HS-27A (cell line): ENCODE results near the gene MYOCD.

Experiments
- DNase-seq: peaks from one replicate; pipeline ENCODE4 v3.0.0-alpha.2; 2012; ENCODE audit warnings: low read depth, missing footprints

Gene MYOCD

DNA sequence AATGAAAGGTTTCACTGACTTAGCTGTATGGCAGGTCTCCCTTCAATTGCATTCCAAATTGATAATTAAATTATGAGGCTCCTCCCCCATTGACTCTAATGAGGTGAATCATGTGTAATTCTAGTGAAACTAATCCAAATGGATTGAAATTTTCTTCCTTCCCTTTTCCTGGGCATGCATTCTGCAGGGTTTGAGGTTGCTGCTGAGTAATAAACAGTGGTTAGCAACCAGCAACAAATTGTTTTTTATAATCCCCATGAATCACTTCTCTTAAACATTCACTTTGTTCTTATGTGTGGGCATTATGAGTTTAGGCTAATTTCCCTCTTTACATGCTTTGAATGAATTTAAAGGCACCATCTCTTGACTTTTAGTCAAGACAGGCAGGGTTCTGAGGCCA, 43.4 kb downstream of the MYOCD start:
- no peak for DNase-seq

DNA sequence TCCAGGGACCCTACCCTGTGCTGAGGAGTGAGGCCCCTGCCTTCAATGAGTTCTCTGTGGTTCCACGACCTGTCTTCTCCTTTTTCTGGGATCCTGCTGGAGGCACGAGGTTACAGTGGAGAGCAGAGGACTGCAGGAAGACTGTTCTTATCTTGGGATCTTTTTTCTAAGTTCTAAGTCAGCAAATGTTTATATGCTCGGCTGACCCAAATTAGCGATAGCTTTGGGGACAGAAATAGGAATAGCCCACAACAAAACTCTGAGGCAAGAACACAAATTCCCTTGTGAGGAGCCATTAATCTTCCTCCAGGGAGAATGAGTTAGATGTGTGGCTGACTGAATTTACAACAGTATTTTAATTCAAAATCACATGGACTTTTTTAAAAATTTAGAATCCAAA, 46.7 kb downstream of the MYOCD start:
- no peak for DNase-seq

GRCh38 chr17:12712941-12713340, 47.3 kb downstream of the MYOCD start:
- no peak for DNase-seq

DNA sequence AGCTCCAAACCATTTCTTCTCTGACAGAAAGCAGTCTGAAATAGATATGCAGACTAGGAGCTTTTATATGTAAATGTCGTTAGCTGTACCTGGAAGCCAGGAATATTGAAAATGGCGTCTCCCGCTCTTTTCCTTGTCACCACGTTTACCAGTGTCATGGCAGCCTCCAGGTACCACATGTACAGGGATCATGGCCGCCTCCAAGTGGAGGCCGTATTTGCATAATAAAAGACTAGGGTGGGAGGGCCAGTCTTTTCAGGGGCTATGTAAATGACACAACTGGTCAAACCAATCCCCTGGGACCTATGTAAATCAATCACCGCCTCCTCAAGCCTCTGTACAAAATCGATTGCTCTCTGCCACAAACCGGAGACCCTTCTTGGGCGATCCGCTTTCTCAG, 54.3 kb downstream of the MYOCD start:
- DNase-seq: no peak

DNA sequence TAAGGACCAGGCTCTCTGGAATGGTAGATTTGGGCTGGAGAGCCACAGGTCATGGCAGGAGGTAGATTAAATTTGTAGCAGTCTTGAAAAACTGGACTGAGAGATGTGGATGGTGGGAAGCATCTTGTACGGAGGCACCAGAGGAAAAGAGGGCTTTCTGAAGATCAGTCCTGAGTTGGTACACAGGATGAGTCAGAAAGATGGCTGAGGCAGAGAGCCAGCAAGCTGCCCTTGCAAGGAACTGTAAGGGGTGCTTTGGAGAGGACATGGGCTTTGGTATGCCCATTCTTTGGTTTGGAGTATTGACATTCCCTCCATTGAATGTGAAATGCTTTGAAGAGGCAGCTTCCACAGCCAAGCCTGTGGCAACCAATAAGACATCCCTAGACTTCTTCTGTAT, 55.9 kb downstream of the MYOCD start:
- no peak for DNase-seq

- no peak for DNase-seq
Observed at GRCh38 chr17:12722282-12722681, 56.6 kb downstream of the MYOCD start.

- no peak for DNase-seq
Observed at GRCh38 chr17:12726131-12726530, 60.4 kb downstream of the MYOCD start.

DNA sequence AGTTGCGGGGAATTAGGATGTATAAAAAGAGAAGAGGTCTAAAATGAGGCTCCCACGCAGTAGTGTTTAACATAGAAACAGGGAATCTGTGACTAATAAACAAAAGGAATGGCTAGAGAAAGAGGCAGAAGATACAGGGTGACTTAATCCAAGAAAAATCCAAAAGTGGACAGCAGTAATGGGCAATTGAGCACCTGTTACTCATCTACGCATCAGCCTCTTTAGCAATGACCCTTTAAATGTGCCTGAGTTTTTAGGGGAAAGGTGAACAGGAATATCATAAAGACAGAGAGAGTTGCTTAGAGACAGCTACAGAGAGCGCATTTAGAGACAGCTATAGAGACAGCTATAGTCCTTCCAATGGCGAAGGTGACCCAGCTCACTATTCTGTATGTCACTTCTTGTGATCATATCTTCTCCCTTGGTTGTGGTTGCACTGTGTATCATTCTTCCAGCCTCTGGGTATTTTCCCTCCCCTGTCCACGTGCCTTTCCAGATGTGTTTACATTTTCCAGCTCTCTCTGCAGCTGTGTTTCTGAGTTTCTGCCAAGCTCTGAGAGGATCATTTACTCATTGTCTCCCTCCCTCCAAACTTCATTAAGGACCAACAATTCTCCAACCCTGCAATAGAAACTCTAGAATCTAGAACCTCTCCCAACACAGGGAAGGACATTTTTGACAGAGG, 61.5 kb downstream of the MYOCD start:
- DNase-seq: no peak

GRCh38 chr17:12727881-12728280, 62.2 kb downstream of the MYOCD start:
- DNase-seq: no peak

- no peak for DNase-seq
Observed at GRCh38 chr17:12729086-12729485, 63.4 kb downstream of the MYOCD start.

- DNase-seq: no peak
Observed at GRCh38 chr17:12730421-12730820, 64.7 kb downstream of the MYOCD start.

DNA sequence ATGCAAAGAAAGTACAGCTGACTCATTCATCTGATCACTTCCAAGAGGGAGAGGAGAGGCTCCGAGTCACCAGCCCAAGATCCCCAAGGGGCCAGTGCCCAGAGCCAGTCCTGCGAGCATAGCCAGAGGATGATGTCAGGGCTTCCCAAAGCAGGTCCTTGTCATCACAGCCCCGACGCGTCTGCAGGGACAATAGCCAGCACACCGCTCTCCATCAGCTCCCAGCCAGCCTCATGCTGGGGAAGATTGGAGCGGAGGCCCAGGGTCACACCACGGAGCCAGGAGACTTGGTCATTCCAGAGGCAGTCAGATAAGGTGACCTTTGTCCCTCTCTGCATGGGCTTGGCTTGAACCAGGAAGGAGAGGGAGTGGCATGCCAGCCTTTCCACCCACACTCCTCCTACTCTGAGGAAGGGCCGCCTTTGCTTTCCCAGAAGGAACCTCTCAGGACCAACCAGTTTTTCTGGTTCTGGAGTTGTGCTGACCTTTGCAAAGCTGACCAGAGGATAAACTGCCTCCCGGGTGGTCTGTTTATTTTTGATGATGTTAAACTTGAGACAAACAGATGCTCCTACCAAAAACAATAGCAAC, 65.3 kb downstream of the MYOCD start:
- peak; percentile 3 for DNase-seq

- DNase-seq: no peak
Observed at GRCh38 chr17:12731839-12732238, 66.1 kb downstream of the MYOCD start.

DNA sequence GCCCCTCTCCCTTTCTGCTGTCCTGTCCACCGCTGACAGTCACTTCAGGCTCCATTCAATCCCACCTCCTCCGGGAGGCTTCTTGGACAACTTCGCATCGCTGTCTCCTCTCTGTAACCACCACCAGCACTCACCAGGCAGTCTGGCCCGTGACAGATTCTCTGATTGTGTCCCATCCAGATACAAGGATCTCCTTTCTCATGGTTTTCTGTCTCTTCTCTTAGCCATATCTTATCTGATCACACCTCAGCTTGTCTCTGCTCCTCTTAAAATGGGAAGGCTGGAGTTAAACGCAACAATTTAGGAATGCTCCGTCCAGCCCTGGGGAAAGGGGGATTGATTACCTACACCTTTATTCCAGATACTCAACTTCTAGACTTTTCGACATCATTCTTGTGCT, 66.7 kb downstream of the MYOCD start:
- no peak for DNase-seq

- no peak for DNase-seq
Observed at GRCh38 chr17:12734926-12735325, 69.2 kb downstream of the MYOCD start.

- DNase-seq: no peak
Observed at GRCh38 chr17:12735517-12735916, 69.8 kb downstream of the MYOCD start.

GRCh38 chr17:12736526-12736925, 70.8 kb downstream of the MYOCD start:
- DNase-seq: no peak

DNA sequence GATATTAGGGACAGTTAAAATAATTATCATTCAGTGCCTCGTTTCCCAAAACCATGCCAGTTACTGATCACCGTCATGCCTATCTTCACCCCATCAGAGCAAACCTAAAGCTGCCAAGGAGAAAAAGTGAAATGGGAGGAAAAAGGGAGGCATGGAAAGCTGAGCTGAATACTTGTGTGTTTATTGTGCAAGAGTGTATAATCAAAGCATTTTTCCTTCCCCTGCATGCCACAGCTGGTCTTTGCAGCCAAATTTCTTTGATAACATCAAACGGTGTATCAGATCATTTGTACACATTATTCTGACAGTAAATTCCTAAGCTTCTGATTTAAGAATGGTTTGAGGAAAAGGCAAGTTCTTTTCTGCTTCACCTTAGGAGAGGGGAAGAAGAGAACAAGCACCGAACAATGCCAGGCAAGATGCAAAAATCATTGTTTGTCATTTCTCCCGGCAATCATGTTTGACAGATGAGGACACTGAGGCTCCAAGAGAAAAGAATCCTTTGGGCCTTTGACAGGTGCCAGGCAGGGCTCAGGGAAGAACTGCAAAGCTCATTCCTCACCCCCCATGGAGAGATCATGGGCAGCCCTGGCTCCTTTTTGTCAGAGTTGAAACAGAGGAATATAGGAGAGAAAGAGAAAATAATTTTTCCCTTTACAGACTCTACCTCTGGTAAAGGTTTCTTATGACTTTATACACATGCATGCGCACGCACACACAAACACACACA, 72.2 kb downstream of the MYOCD start:
- no peak for DNase-seq

DNA sequence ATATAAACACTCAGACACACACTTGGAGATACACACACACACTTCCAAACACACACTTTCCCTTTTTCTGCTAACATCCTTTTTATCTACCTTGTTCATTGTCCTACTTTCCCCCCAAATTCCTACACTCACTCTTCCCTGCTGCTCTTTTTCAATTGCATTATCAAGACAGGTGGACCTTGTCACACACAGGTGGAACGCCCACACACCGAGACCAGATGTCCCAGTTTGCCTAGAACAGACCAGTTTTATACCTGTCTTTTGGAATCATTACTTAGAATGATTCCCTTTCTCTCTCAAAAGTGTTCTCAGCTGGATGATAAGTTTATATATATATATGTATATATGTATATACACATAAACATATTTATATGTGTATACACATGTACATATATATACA, 72.9 kb downstream of the MYOCD start:
- DNase-seq: no peak

DNA sequence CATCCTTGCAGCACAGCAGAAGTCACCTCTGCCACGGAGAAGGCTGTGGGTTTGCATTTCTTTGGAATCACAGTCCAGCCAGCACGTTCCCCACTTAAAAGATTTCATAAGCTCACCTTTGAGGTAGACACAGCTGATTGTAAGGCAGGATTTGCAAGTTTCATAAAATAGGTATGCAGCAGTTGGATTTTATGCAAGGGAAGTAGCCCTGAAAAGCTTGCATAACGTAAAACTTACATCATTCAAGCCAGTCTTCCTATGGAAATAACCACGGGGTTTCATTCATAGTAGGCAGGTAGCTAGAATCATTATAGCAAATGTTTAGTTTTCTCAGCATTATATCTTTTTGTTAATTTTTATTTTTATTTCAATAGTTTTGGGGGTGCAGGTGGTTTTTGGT, 73.8 kb downstream of the MYOCD start:
- DNase-seq: no peak

DNA sequence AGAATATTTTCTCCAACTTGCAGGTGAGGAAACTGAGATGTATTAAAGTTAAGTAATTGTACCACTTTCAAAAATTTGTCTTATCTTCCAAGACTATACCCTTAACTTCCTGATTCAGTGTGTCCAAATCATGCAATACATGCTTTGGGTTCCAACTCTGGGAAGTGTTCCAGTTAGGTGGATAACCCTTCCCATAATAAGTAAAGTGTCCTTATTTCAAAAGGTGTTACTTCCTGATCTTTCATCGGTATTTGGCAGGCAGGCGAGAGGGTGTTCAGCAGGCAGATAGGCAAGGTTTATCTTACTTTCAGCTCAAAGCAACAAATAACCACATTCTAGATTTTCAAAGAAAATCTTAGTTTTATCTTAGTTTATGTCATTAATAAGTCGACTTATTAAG, 77.4 kb downstream of the MYOCD start:
- DNase-seq: no peak

DNA sequence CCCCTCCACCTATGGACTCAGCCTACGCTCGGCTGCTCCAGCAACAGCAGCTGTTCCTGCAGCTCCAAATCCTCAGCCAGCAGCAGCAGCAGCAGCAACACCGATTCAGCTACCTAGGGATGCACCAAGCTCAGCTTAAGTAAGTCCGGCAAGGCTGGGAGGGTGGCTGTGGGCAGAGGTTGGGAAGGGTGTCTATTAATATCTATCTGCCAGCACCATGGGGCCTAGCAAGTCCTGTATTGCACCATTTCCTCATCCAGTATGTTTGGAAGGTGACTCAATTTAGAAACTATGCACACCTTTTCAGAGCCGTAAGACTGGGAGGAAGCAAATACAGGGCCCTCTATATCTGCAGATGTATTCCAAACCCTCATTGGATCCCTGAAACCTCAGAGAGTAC, 78.6 kb downstream of the MYOCD start:
- no peak for DNase-seq

- no peak for DNase-seq
Observed at GRCh38 chr17:12744786-12745185, 79.1 kb downstream of the MYOCD start.

GRCh38 chr17:12745486-12745885, 79.8 kb downstream of the MYOCD start:
- DNase-seq: no peak
